ENCODE results near the gene NF1.

- TF ChIP-seq POLR2A (IDR thresholded peaks at IDR 0.05; ENCODE audit: low read depth) (no peak), CTCF (IDR thresholded peaks at IDR 0.05) (no peak)
These were observed 155.0 kb downstream of the NF1 start for GRCh38 chr17:31249835-31250141.
